Measurements from ENCODE around the gene PM20D2.

DNA sequence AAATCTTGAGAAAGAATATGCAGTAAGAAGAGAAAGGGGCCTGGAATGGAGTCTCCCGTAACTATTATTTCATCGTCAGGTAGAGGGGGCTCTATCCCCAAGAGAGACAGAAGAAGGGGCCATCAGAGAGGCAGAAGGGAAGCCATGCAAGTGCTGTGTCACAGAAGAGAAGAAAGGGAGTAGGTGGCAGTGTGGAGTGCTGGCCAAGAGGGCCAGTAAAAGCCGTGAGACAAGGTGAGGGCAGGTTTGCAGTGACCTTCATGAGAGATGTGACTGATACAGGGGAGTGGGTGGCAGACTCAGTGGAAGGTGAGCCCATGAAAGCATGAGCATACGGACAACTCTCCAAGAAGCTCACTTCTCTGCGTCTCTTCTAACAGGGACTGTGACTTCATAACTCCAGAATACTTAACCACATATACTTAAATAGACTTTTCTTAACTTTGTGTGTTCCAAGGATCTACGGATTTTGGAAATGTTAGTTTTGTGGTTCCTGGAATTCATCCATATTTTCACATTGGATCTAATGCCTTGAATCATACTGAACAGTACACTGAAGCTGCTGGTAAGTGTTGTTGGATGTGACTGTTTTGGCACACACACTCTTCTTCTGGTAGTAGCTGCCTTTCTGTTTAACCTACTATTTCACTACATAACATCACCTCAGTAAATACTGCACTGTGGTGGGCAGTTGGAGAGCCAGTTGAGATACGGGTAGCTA is 15.6 kb downstream of the PM20D2 start:
- TF ChIP-seq, protein P1, sequence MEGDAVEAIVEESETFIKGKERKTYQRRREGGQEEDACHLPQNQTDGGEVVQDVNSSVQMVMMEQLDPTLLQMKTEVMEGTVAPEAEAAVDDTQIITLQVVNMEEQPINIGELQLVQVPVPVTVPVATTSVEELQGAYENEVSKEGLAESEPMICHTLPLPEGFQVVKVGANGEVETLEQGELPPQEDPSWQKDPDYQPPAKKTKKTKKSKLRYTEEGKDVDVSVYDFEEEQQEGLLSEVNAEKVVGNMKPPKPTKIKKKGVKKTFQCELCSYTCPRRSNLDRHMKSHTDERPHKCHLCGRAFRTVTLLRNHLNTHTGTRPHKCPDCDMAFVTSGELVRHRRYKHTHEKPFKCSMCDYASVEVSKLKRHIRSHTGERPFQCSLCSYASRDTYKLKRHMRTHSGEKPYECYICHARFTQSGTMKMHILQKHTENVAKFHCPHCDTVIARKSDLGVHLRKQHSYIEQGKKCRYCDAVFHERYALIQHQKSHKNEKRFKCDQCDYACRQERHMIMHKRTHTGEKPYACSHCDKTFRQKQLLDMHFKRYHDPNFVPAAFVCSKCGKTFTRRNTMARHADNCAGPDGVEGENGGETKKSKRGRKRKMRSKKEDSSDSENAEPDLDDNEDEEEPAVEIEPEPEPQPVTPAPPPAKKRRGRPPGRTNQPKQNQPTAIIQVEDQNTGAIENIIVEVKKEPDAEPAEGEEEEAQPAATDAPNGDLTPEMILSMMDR (IDR thresholded peaks at IDR 0.05): no peak
- TF ChIP-seq ZFX (IDR thresholded peaks at IDR 0.05; ENCODE audit: borderline replicate concordance): no peak
